Activated CD8-positive, alpha-beta T cell treated with anti-CD3 and anti-CD28 coated beads, Interleukin-2, amount 10 ng/mL, durations not matched to agents 7 days and 5 days (primary cell): Measurements from ENCODE around the gene ZNF80. TPM values are rescaled to one million over a fixed set of nuclear protein-coding genes. Genes with fewer than 3 reads are reported as not detected.

ENCODE experiments used
- ATAC-seq: fragments of 150-1000 bp; cut with Tn5 transposase; one replicate; pipeline ENCODE4 v1.10.0; 2021; ENCODE audit warnings: moderate library complexity
- CTCF ChIA-PET: fragments of 350-600 bp; sonication (Branson Sonifier 250); formaldehyde crosslinking; loops from one replicate; lab custom pipeline; 2021; ENCODE audit warnings: antibody characterized with exemption; lab: Charles Lee
- POLR2A ChIA-PET: fragments of 350-600 bp; sonication (Branson Sonifier 250); formaldehyde crosslinking; loops from one replicate; lab custom pipeline; 2021; ENCODE audit warnings: antibody characterized with exemption; lab: Charles Lee
- DNase-seq: peaks from one replicate; pipeline ENCODE4 v3.0.0-alpha.2; 2020
- H3K27ac Mint-ChIP-seq: one replicate; pipeline ENCODE4 v1.8.0; 2021; ENCODE audit warnings: mild to moderate bottlenecking, mixed read lengths
- H3K27me3 Mint-ChIP-seq: one replicate; pipeline ENCODE4 v1.8.0; 2021; ENCODE audit warnings: low read depth, mixed read lengths
- H3K36me3 Mint-ChIP-seq: one replicate; pipeline ENCODE4 v1.8.0; 2021; ENCODE audit warnings: low read depth, mixed read lengths
- H3K4me1 Mint-ChIP-seq: one replicate; pipeline ENCODE4 v1.8.0; 2021; ENCODE audit warnings: low read depth, mixed read lengths
- H3K4me3 Mint-ChIP-seq: one replicate; pipeline ENCODE4 v1.8.0; 2021; ENCODE audit warnings: mild to moderate bottlenecking, mixed read lengths
- H3K9me3 Mint-ChIP-seq: one replicate; pipeline ENCODE4 v1.8.0; 2022; ENCODE audit warnings: mixed read lengths; ENCODE audit not compliant: insufficient read depth
- total RNA-seq, 2 experiments: library from RNA; stranded (reverse); gene quantifications; one replicate each; pipeline ENCODE4 v1.2.3, GENCODE V29; 2021

Gene ZNF80
- total RNA-seq, 2 experiments from 2014 or later = 0.71 to 0.89 TPM

GRCh38 chr3:114212646-114213045 lies 24.7 kb downstream of the ZNF80 start:
- Mint-ChIP-seq H3K36me3 (peaks cover 11% of the 10 kb centered on the region), H3K4me3 (peak overlapping the region; percentile 16), H3K9me3 (no peaks in the 10 kb centered on the region), H3K4me1 (peaks cover 1% of the 10 kb centered on the region), H3K27me3 (no peaks in the 10 kb centered on the region), H3K27ac (no peak overlapping the region)
- ATAC-seq = no peak
- DNase-seq = no peak
- POLR2A ChIA-PET = interaction anchor here (0.6 to 3.5 kb wide), 12 partner anchors 12 to 150 kb away, joined by 3 to 119 read pairs (median 12); partner anchors contain the start of gene TIGIT
- CTCF ChIA-PET = interaction anchor here (0.7 to 3.7 kb wide), 19 partner anchors 8 to 206 kb away, joined by 3 to 54 read pairs (median 10); partner anchors contain the start of genes DRD3 and TIGIT

- DNase-seq (no peak), ATAC-seq (no peak)
- no peaks in the 10 kb centered on the region for H3K9me3 Mint-ChIP-seq
- H3K36me3 Mint-ChIP-seq = peaks cover 3% of the 10 kb centered on the region
- no peaks in the 10 kb centered on the region for H3K27me3 Mint-ChIP-seq
- no peak overlapping the region for H3K4me3 Mint-ChIP-seq
- H3K27ac Mint-ChIP-seq = no peak overlapping the region
- CTCF ChIA-PET = interaction anchor here (1.0 to 1.3 kb wide), 2 partner anchors 83 to 211 kb away, joined by 3 to 4 read pairs; no protein-coding TSS in a partner anchor
- H3K4me1 Mint-ChIP-seq = peaks cover 1% of the 10 kb centered on the region
- POLR2A ChIA-PET = no interaction called here
Measured at GRCh38 chr3:114207768-114208167, 29.6 kb downstream of the ZNF80 start.

GRCh38 chr3:114206342-114206741 lies 31.0 kb downstream of the ZNF80 start:
- H3K9me3 Mint-ChIP-seq = no peaks in the 10 kb centered on the region
- peaks cover 5% of the 10 kb centered on the region for H3K36me3 Mint-ChIP-seq
- CTCF ChIA-PET = interaction anchor here (1.7 to 2.0 kb wide), 2 partner anchors 48 to 52 kb away, joined by 7 read pairs; no protein-coding TSS in a partner anchor
- no peak overlapping the region for H3K27ac Mint-ChIP-seq
- POLR2A ChIA-PET = no interaction called here
- DNase-seq (no peak), ATAC-seq (no peak)
- H3K27me3 Mint-ChIP-seq = no peaks in the 10 kb centered on the region
- peaks cover 1% of the 10 kb centered on the region for H3K4me1 Mint-ChIP-seq
- H3K4me3 Mint-ChIP-seq = no peak overlapping the region

- Mint-ChIP-seq H3K36me3 (peaks cover 4% of the 10 kb centered on the region), H3K9me3 (no peaks in the 10 kb centered on the region), H3K4me3 (no peak overlapping the region), H3K27me3 (no peaks in the 10 kb centered on the region), H3K27ac (no peak overlapping the region), H3K4me1 (peaks cover 1% of the 10 kb centered on the region)
- CTCF ChIA-PET = interaction anchor here (1.7 to 2.0 kb wide), 4 partner anchors 8 to 51 kb away, joined by 6 to 9 read pairs (median 7); partner anchors contain the start of gene DRD3
- DNase-seq (no peak), ATAC-seq (no peak)
- POLR2A ChIA-PET = interaction anchor here (1.0 kb wide), 1 partner anchor 8 kb away, joined by 4 read pairs; no protein-coding TSS in a partner anchor
Measured at GRCh38 chr3:114205541-114205940, 31.8 kb downstream of the ZNF80 start.

GRCh38 chr3:114194750-114195149 lies 42.6 kb downstream of the ZNF80 start:
- no peak for DNase-seq
- no peak overlapping the region for H3K27ac Mint-ChIP-seq

GRCh38 chr3:114192136-114192535 lies 45.2 kb downstream of the ZNF80 start:
- H3K27me3 Mint-ChIP-seq = no peaks in the 10 kb centered on the region
- ChIA-PET CTCF (interaction anchor here (1.3 to 1.4 kb wide), 2 partner anchors 12 to 99 kb away, joined by 3 to 6 read pairs; no protein-coding TSS in a partner anchor), POLR2A (no interaction called here)
- no peaks in the 10 kb centered on the region for H3K9me3 Mint-ChIP-seq
- no peak overlapping the region for H3K4me3 Mint-ChIP-seq
- no peaks in the 10 kb centered on the region for H3K36me3 Mint-ChIP-seq
- ATAC-seq = no peak
- H3K4me1 Mint-ChIP-seq = no peaks in the 10 kb centered on the region
- no peak for DNase-seq
- no peak overlapping the region for H3K27ac Mint-ChIP-seq

More at GRCh38 chr3:114194750-114195149, 42.6 kb downstream of the ZNF80 start:
- POLR2A ChIA-PET = no interaction called here
- Mint-ChIP-seq H3K36me3 (no peaks in the 10 kb centered on the region), H3K27me3 (no peaks in the 10 kb centered on the region), H3K4me3 (no peak overlapping the region), H3K4me1 (no peaks in the 10 kb centered on the region), H3K9me3 (no peaks in the 10 kb centered on the region)
- ATAC-seq = no peak
- CTCF ChIA-PET = interaction anchor here (0.5 to 1.3 kb wide), 2 partner anchors 18 to 189 kb away, joined by 4 read pairs; no protein-coding TSS in a partner anchor

- DNase-seq = no peak
- POLR2A ChIA-PET = no interaction called here
- peaks cover 8% of the 10 kb centered on the region for H3K27me3 Mint-ChIP-seq
- H3K4me3 Mint-ChIP-seq = no peak overlapping the region
- H3K9me3 Mint-ChIP-seq = no peaks in the 10 kb centered on the region
- ATAC-seq = no peak
- H3K27ac Mint-ChIP-seq = no peak overlapping the region
- no peaks in the 10 kb centered on the region for H3K36me3 Mint-ChIP-seq
- CTCF ChIA-PET = no interaction called here
- H3K4me1 Mint-ChIP-seq = no peaks in the 10 kb centered on the region
Measured at GRCh38 chr3:114186501-114186900, 50.9 kb downstream of the ZNF80 start.

Other genes starting within 250 kb of the ZNF80 start
- gene CCDC191, start 181.1 kb downstream of the ZNF80 start, total RNA-seq = 1 to 10 TPM; 2.4 to 3.0 TPM
- 10 to 100 TPM; 32.1 to 35.0 TPM for gene QTRT2, start 180.8 kb downstream of the ZNF80 start, total RNA-seq
- not detected for gene DRD3, start 58.5 kb downstream of the ZNF80 start, total RNA-seq
- gene TIGIT, start 56.5 kb upstream of the ZNF80 start, total RNA-seq = 10 to 100 TPM; 17.3 to 22.1 TPM